Retinal pigment epithelial cell (primary cell): ENCODE data around the gene CNPY4.

Experiments used
- DNase-seq: peaks from one replicate; pipeline ENCODE4 v3.0.0-alpha.2; 2010; ENCODE audit warnings: low read depth
- H3K4me3 ChIP-seq: 2 replicates; pipeline ENCODE4 v1.5.1; 2011; ENCODE audit warnings: mild to moderate bottlenecking, low read length, control low read depth, moderate library complexity
- TF ChIP-seq, protein P1 (sequence below): conservative IDR thresholded peaks from 2 replicates; pipeline ENCODE4 v1.5.1; 2011; ENCODE audit warnings: low read depth, low read length, control low read depth, inconsistent platforms

Gene CNPY4

DNA sequence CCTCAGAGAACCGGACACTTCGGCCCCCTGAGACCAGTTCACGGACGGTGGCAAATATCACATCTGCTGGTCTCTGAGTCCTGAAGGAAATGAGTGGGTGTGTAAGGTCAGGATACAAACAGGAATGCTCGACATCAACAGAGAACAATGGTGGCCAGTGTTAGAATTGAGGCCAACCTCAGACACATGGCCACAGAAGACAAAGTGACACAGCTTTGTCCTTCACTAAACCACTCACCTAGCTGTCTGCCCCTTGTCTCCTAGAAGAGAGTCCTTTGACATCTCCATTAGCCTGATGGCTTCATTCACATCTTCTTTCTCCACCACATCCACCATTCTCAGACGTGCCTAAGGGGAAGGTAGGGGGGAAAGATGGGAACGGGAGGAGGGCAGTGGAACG, 26.4 kb upstream of the CNPY4 start:
- no peak for DNase-seq
- TF ChIP-seq, protein P1, sequence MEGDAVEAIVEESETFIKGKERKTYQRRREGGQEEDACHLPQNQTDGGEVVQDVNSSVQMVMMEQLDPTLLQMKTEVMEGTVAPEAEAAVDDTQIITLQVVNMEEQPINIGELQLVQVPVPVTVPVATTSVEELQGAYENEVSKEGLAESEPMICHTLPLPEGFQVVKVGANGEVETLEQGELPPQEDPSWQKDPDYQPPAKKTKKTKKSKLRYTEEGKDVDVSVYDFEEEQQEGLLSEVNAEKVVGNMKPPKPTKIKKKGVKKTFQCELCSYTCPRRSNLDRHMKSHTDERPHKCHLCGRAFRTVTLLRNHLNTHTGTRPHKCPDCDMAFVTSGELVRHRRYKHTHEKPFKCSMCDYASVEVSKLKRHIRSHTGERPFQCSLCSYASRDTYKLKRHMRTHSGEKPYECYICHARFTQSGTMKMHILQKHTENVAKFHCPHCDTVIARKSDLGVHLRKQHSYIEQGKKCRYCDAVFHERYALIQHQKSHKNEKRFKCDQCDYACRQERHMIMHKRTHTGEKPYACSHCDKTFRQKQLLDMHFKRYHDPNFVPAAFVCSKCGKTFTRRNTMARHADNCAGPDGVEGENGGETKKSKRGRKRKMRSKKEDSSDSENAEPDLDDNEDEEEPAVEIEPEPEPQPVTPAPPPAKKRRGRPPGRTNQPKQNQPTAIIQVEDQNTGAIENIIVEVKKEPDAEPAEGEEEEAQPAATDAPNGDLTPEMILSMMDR = no peak
- H3K4me3 ChIP-seq = no peak overlapping the region

DNA sequence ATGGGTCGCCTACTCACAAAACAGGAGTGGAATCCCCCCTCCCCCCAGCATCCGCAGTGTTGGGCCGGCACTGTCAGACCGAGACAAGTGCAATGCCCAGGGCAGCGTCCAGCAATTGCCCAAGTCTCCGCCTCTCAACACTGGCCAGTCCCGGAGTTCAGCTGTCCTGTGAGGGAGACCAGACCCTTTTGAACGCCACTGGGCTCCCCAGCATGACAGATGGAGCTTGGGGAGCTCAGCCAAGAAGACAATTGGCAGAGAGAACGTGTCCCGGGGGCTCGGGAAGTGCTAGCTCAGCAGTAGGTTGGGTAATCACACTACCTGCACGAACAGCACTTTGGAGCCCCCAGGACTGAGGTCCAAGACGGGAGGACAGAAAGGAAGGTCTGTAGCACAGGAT, 25.9 kb upstream of the CNPY4 start:
- TF ChIP-seq, protein P1 = no peak
- no peak for DNase-seq
- H3K4me3 ChIP-seq = no peak overlapping the region

DNA sequence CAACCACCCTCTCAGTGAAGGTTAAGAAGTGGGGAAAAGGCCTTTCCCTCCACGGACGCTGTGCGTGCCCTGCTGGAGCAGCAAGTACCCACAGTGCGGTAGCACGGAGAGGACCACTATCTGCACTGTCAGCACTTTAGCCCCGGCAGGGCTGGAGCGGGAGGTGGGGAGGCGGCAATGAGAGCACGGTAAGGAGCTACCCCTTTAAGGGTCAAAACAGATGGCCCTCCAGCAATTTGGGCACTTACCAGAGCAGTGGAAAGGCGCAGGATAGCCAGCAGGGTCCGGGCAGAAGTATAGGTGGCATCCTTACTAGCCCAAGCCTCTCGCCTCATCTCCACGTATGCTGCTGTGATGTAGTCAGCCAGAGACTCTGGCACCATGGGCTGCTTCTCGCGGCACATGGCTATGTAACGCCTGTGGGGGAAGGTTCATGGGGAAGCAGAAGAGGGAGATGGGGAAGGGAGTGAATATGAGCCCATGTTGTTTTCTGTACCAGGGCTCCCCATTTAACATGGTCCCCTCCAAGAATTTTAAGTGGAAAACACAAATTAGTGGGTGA, 25.4 kb upstream of the CNPY4 start:
- TF ChIP-seq, protein P1 = no peak
- H3K4me3 ChIP-seq = no peak overlapping the region
- DNase-seq = no peak

DNA sequence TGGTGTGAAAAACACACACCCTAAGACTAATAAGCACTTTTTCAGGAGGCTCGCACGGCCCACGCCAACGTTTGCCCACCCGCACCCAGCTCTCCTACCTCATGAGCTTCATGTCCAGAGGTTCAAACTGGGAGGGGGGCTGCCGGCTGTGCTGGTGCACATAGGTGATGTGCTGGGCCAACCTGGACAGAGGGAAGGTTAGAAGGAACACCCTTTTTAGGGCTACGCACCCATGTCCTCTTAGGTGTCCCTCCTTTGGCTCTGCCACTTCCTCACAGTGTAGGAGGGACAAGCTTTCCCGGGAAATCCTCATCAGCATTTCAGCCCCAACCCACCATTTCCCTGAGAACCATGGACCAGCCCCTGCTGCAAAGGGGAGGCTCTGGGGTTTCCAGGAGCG, 24.1 kb upstream of the CNPY4 start:
- H3K4me3 ChIP-seq = no peak overlapping the region
- DNase-seq = no peak
- TF ChIP-seq, protein P1 = no peak

DNA sequence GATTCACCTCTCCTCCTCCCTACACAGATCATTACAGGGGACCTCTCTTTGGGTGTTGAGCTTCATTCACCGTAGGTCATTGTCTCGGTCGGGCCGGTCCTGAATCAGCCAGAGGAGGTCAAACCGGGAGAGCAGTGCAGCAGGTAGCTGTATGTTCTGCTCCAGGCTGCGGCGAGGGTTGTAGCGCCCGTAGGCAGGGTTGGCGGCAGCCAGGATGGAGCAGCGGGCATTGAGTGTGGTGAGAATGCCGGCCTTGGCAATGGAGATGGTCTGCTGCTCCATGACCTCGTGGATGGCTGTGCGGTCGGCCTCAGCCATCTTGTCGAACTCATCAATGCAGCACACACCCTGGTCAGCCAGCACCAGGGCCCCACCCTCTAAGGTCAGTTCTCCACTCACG, 23.7 kb upstream of the CNPY4 start:
- DNase-seq = no peak

DNA sequence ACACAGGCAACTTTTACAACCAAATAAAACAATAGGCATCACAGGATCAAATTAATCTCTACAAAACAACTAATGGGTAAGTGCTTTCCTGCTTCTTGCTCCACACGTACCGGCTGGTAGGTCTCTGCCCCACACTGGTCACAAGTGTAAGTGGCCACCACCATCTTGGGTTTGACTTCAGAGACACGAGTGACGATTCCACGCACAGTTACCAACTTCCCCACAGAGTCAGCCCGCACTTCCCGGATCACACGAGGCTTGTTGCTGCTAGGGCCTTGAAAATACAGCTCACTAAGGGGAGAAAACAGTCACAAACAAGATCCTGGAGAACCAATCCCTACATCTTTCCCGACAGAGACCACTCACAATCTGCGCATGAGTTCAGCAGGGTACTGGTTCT, 20.5 kb upstream of the CNPY4 start:
- DNase-seq = no peak
- TF ChIP-seq, protein P1 = no peak
- H3K4me3 ChIP-seq = peak overlapping the region; percentile 94

More for the DNA sequence above, 23.7 kb upstream of the CNPY4 start:
- TF ChIP-seq, protein P1 = no peak
- H3K4me3 ChIP-seq = no peak overlapping the region

DNA sequence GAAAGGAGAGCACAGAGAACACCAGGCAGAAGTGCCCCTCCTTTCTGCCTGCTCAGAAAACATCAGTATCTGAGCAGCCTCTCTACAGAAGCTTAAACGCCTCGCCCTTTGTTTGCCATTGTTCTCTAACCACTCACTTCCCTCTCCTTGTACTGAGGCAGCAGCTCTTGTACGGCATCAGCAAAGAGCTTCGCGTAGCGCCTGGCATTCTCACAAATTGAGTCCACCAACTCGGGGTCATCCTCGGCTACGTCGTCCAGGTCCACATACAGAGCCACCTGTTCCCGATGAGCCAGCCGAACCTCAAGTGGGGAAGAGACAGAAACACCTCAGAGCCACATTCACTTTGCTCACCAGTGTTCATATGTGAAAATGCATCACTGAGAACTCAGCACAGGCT, 20.0 kb upstream of the CNPY4 start:
- TF ChIP-seq, protein P1 = no peak
- no peak for DNase-seq
- peak overlapping the region; percentile 94 for H3K4me3 ChIP-seq
